Endothelial cell of umbilical vein (primary cell): ENCODE measurements around the gene CELSR1. TPM values are rescaled to one million over a fixed set of nuclear protein-coding genes. Genes with fewer than 3 reads are reported as not detected.

Experiments used
- BruUV-seq: library from RNA; stranded (reverse); fragments of 400-500 nt; replicated peaks from 2 replicates; lab custom pipeline; 2021; lab: Mats Ljungman, UMichigan
- CTCF ChIA-PET: fragments of 300-600, 350-600 bp; sonication (Branson Sonifier 250); formaldehyde crosslinking; loops from one replicate; lab custom pipeline; 2021; ENCODE audit warnings: antibody characterized with exemption, inconsistent platforms; lab: Charles Lee
- POLR2A ChIA-PET: fragments of 300-600, 350-600 bp; sonication (Branson Sonifier 250); formaldehyde crosslinking; loops from one replicate; lab custom pipeline; 2021; ENCODE audit warnings: antibody characterized with exemption, inconsistent platforms; lab: Charles Lee
- DNase-seq: peaks from one replicate; pipeline ENCODE4 v3.0.0-alpha.2; 2011; ENCODE audit warnings: low read depth, low spot score
- FAIRE-seq: peaks from 2 replicates; lab custom pipeline; 2011; peaks lifted over from hg19 to GRCh38; lab: Jason Lieb, UNC
- H2AFZ ChIP-seq: 2 replicates; pipeline ENCODE4 v1.6.0; 2012; ENCODE audit warnings: low read depth, low read length, control low read depth, inconsistent platforms
- H3K27ac ChIP-seq: 2 replicates; pipeline ENCODE4 v1.5.1; 2011; ENCODE audit warnings: low read depth, mild to moderate bottlenecking, control low read depth, low read length, moderate library complexity; ENCODE audit not compliant: insufficient read depth
- H3K27me3 ChIP-seq, 2 experiments: 2 replicates each; pipeline versions ENCODE4 v1.6.0 to v1.6.1; 2011; ENCODE audit warnings: low read length in 2 of 2, mixed read lengths in 1 of 2; ENCODE audit not compliant: control insufficient read depth in 2 of 2, insufficient read depth in 2 of 2
- H3K36me3 ChIP-seq, 2 experiments: 2 replicates in 1 of 2; 3 replicates in 1 of 2; pipeline ENCODE4 v1.5.1; 2011; ENCODE audit warnings: low read length in 2 of 2, mild to moderate bottlenecking in 1 of 2, moderate library complexity in 1 of 2; ENCODE audit not compliant: control insufficient read depth in 2 of 2, insufficient read depth in 2 of 2; ENCODE audit errors: extremely low read depth in 1 of 2
- H3K4me1 ChIP-seq: 3 replicates; pipeline ENCODE4 v1.5.1; 2011; ENCODE audit warnings: mild to moderate bottlenecking, low read length; ENCODE audit not compliant: control insufficient read depth, insufficient read depth; ENCODE audit errors: extremely low read depth
- H3K4me2 ChIP-seq: 2 replicates; pipeline ENCODE4 v1.6.1; 2011; ENCODE audit warnings: low read length, control low read depth, mixed read lengths; ENCODE audit not compliant: insufficient read depth
- H3K4me3 ChIP-seq, 3 experiments: fragments of 200-600 bp in 1 of 3; sonication (generic), shearing (Covaris generic) in 1 of 3; replicated peaks in 1 of 3; 2 replicates each; pipeline ENCODE4 v1.5.1; 2011 to 2016; ENCODE audit warnings: control low read depth in 3 of 3, low read length in 3 of 3, mild to moderate bottlenecking in 2 of 3, inconsistent platforms in 1 of 3, low read depth in 1 of 3, moderate library complexity in 1 of 3; ENCODE audit not compliant: insufficient read depth in 1 of 3
- H3K79me2 ChIP-seq: 2 replicates; pipeline ENCODE4 v1.6.0; 2012; ENCODE audit warnings: low read length, inconsistent platforms; ENCODE audit not compliant: control insufficient read depth, insufficient read depth
- H3K9ac ChIP-seq: replicated peaks from 2 replicates; pipeline ENCODE3; 2011; ENCODE audit warnings: low read length, control low read depth; ENCODE audit not compliant: insufficient read depth; ENCODE audit errors: extremely low read depth
- H3K9me1 ChIP-seq: replicated peaks from 3 replicates; pipeline ENCODE4 v1.6.0; 2011; ENCODE audit warnings: mild to moderate bottlenecking, low read length; ENCODE audit not compliant: control insufficient read depth, insufficient read depth; ENCODE audit errors: extremely low read depth
- H3K9me3 ChIP-seq: replicated peaks from 2 replicates; pipeline ENCODE4 v1.5.1; 2012; ENCODE audit warnings: low read length, inconsistent platforms; ENCODE audit not compliant: control insufficient read depth, insufficient read depth
- H4K20me1 ChIP-seq: replicated peaks from 2 replicates; pipeline ENCODE3; 2011; ENCODE audit warnings: mild to moderate bottlenecking, low read length; ENCODE audit not compliant: control insufficient read depth, insufficient read depth; ENCODE audit errors: extremely low read depth
- EZH2 ChIP-seq: IDR thresholded peaks from 2 replicates; pipeline ENCODE4 v1.6.1; 2012; ENCODE audit warnings: borderline replicate concordance, low read depth, mild to moderate bottlenecking, moderate library complexity, low read length, inconsistent platforms; ENCODE audit not compliant: severe bottlenecking
- FOS ChIP-seq: IDR thresholded peaks from 2 replicates; pipeline ENCODE4 v1.6.1; 2011; ENCODE audit warnings: mild to moderate bottlenecking, low read length, moderate library complexity, borderline replicate concordance; ENCODE audit not compliant: insufficient read depth
- GATA2 ChIP-seq: IDR thresholded peaks from 2 replicates; pipeline ENCODE4 v1.7.0; 2011; ENCODE audit warnings: low read depth, mild to moderate bottlenecking, moderate library complexity, mixed read lengths, low read length; ENCODE audit not compliant: insufficient read length, insufficient read depth
- JUN ChIP-seq: IDR thresholded peaks from 2 replicates; pipeline ENCODE4 v1.6.1; 2011; ENCODE audit warnings: borderline replicate concordance, low read depth; ENCODE audit not compliant: insufficient read length, insufficient read depth
- MYC ChIP-seq: IDR thresholded peaks from one replicate; pipeline ENCODE4 v1.6.1; 2011; ENCODE audit warnings: mild to moderate bottlenecking, low read depth, low read length
- POLR2A ChIP-seq: IDR thresholded peaks from 2 replicates; pipeline ENCODE4 v1.6.1; 2012; ENCODE audit warnings: low read depth, mild to moderate bottlenecking, control low read depth, low read length
- POLR2AphosphoS5 ChIP-seq: IDR thresholded peaks from 2 replicates; pipeline ENCODE4 v1.6.1; 2012; ENCODE audit warnings: low read depth, mild to moderate bottlenecking, control low read depth, low read length, moderate library complexity; ENCODE audit not compliant: insufficient read depth
- dilution Hi-C: fragments of 300-500 bp; cut with MboI; formaldehyde crosslinking; loops from one replicate; pipeline ENCODE4 v1.15.0; 2019; ENCODE audit warnings: low sequenced_read_pairs; ENCODE audit not compliant: extremely low pct_ligation_motif_present
- intact Hi-C: fragments of 100-400 bp; cut with micrococcal nuclease; formaldehyde crosslinking; loops from one replicate; pipeline ENCODE4 v1.10.0; 2022
- polyA plus RNA-seq, 4 experiments: library from polyadenylated mRNA; depleted of rRNA in 3 of 4; stranded (reverse) in 3 of 4; unstranded in 1 of 4; fragments of >200 nt; gene quantifications; 2 replicates each; pipeline versions ENCODE4 v1.2.1 to v1.2.3, GENCODE V29; 2011 to 2012; ENCODE audit warnings: missing spikeins in 1 of 4
- total RNA-seq: library from RNA; stranded (reverse); gene quantifications from 2 replicates; pipeline ENCODE4 v1.2.3, GENCODE V29; 2021
- TF ChIP-seq, protein P1 (sequence below): IDR thresholded peaks from 2 replicates; pipeline ENCODE4 v1.6.1; 2011; ENCODE audit not compliant: insufficient read depth, insufficient read length
- TF ChIP-seq, protein P2 (sequence below), 2 donors: IDR thresholded peaks; 1 replicate in 1 of 2; 2 replicates in 1 of 2; pipeline ENCODE4 v1.5.1; 2011; ENCODE audit warnings: low read length in 2 of 2, mild to moderate bottlenecking in 2 of 2, moderate library complexity in 2 of 2, control low read depth in 1 of 2, inconsistent platforms in 1 of 2, low read depth in 1 of 2; ENCODE audit not compliant: insufficient read depth in 1 of 2; ENCODE audit errors: extremely low read depth in 1 of 2

The CELSR1 gene
- total and polyA plus RNA-seq, 2 donors (not counting 3 experiments of a cell fraction or from before 2014, with no cell fraction given), result 3.7 to 5.4 TPM

DNA sequence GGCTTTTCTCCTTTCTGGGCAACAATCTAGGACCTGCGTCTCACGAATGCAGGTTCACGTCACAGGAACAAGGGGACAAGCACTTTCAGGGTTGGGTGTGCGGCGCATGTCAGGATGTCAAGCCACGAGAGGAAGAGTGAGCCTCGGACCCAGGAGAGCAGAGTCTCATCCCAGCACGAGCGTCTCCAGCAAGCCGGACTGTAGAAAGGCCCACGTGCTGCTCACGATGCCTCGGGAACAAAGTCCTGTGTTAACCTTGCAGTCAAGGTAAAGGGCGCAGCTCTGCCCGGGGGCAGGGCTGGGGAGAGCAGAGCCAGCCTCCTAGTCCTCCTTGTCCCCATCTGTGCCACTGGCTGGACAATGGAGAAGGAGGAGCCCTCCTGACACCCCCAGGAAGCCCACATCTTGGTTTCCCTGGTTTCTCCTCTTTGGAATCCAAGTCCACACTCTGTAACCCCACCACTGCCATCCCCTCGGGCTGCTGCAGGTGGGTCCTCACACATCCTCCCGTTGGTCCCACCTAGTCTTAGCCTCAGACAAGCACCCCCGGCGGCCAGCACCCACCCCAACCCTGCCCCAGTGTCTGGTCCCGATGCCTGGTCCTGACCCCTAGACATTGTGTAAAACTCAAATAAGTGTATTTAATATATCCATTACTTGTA lies 63.4 kb downstream of the CELSR1 start:
- H3K9me3 ChIP-seq, result no peaks in the 10 kb centered on the region
- H3K4me2 ChIP-seq, result no peak overlapping the region
- no peak overlapping the region for H2AFZ ChIP-seq
- H3K27me3 ChIP-seq, result no peaks in the 10 kb centered on the region
- FAIRE-seq, result no peak
- BruUV-seq, result no TSS peak
- no peaks in the 10 kb centered on the region for H3K79me2 ChIP-seq
- H3K9me1 ChIP-seq, result no peaks in the 10 kb centered on the region
- intact Hi-C loops (no loop called here), dilution Hi-C loops (no loop called here)
- POLR2A ChIA-PET, result no interaction called here
- H3K4me1 ChIP-seq, result no peaks in the 10 kb centered on the region
- no peak overlapping the region for H3K9ac ChIP-seq
- H3K4me3 ChIP-seq, result no peak overlapping the region
- CTCF ChIA-PET, result no interaction called here
- DNase-seq, result no peak
- no peaks in the 10 kb centered on the region for H3K36me3 ChIP-seq
- H4K20me1 ChIP-seq, result no peaks in the 10 kb centered on the region
- no peak for TF ChIP-seq POLR2A
- TF ChIP-seq EZH2, result no peak
- TF ChIP-seq, protein P1, sequence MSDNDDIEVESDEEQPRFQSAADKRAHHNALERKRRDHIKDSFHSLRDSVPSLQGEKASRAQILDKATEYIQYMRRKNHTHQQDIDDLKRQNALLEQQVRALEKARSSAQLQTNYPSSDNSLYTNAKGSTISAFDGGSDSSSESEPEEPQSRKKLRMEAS, result no peak
- TF ChIP-seq, protein P2, sequence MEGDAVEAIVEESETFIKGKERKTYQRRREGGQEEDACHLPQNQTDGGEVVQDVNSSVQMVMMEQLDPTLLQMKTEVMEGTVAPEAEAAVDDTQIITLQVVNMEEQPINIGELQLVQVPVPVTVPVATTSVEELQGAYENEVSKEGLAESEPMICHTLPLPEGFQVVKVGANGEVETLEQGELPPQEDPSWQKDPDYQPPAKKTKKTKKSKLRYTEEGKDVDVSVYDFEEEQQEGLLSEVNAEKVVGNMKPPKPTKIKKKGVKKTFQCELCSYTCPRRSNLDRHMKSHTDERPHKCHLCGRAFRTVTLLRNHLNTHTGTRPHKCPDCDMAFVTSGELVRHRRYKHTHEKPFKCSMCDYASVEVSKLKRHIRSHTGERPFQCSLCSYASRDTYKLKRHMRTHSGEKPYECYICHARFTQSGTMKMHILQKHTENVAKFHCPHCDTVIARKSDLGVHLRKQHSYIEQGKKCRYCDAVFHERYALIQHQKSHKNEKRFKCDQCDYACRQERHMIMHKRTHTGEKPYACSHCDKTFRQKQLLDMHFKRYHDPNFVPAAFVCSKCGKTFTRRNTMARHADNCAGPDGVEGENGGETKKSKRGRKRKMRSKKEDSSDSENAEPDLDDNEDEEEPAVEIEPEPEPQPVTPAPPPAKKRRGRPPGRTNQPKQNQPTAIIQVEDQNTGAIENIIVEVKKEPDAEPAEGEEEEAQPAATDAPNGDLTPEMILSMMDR (IDR thresholded peaks at IDR 0.05; ENCODE audit: extremely low read depth in 1 of 2, insufficient read depth in 1 of 2, low read depth in 1 of 2, low read length in 2 of 2), result no peak
- TF ChIP-seq JUN, result no peak
- TF ChIP-seq MYC, result no peak
- no peak for TF ChIP-seq FOS
- no peak for TF ChIP-seq GATA2
- no peak for TF ChIP-seq POLR2AphosphoS5
- H3K27ac ChIP-seq, result no peak overlapping the region
